ENCODE results near the gene BBS4. TPM values are rescaled to one million over a fixed set of nuclear protein-coding genes. Genes with fewer than 3 reads are reported as not detected.

Gene BBS4
- total and polyA plus RNA-seq, 5 donors from 2014 or later: 6.3 to 16.1 (median 12.8) TPM

DNA sequence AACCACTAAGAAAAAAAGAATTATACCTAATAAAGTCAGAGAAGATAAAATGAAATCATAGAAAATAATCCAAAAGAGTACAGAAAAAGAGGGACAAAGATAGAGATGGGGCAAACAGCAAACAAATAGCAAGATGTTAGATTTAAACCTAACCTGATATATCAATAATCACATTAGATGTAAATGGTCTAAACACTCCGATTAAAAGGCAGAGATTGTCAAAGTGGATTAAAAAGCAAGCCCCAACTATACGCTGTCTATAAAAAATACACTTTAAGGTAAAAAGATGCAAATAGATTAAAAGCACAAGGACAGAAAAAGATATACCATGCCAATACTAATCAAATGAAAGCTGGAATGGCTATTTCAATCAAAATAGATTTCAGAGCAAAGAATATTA is 80.8 kb downstream of the BBS4 start:
- H3K27ac Mint-ChIP-seq: no peak overlapping the region
- DNase-seq (no peak), ATAC-seq (ENCODE audit: low read depth in 2 of 2) (no peak)
- H3K9me3 Mint-ChIP-seq: peaks cover 0 to 22% (median 4%) of the 10 kb centered on the region in 7 donors
- Histone ChIP-seq H3K9me3 (ENCODE audit: control insufficient read depth in 2 of 2, low read length in 2 of 2) (peaks cover 13 to 16% of the 10 kb centered on the region in 2 experiments), H3K4me3 (ENCODE audit: low read depth, low read length) (no peak overlapping the region), H3K27ac (ENCODE audit: insufficient read depth, low read length, poor library complexity, severe bottlenecking) (no peak overlapping the region), H3K4me1 (ENCODE audit: control insufficient read depth, insufficient read depth, low read length, poor library complexity, severe bottlenecking) (no peaks in the 10 kb centered on the region), H3K36me3 (ENCODE audit: control insufficient read depth, insufficient read depth, low read length) (peaks cover 71% of the 10 kb centered on the region), H3K27me3 (ENCODE audit: control insufficient read depth, insufficient read depth, low read length) (no peaks in the 10 kb centered on the region)
- H3K27me3 Mint-ChIP-seq: no peaks in the 10 kb centered on the region
- H3K4me3 Mint-ChIP-seq: no peak overlapping the region
- peaks cover 57% of the 10 kb centered on the region for H3K36me3 Mint-ChIP-seq
- peaks cover 10 to 30% (median 16%) of the 10 kb centered on the region in 4 donors for H3K4me1 Mint-ChIP-seq

- H3K4me1 ChIP-seq (ENCODE audit: control insufficient read depth, insufficient read depth, low read length, poor library complexity, severe bottlenecking): no peaks in the 10 kb centered on the region
- no peak overlapping the region for H3K4me3 ChIP-seq (ENCODE audit: low read depth, low read length)
- peak in 1 of 3 donors; percentile 43 for DNase-seq
- peaks cover 0 to 22% (median 4%) of the 10 kb centered on the region in 7 donors for H3K9me3 Mint-ChIP-seq
- H3K36me3 ChIP-seq (ENCODE audit: control insufficient read depth, insufficient read depth, low read length): peaks cover 80% of the 10 kb centered on the region
- H3K9me3 ChIP-seq (ENCODE audit: control insufficient read depth in 2 of 2, low read length in 2 of 2): peaks cover 13 to 16% of the 10 kb centered on the region in 2 experiments
- no peak overlapping the region for H3K27ac ChIP-seq (ENCODE audit: insufficient read depth, low read length, poor library complexity, severe bottlenecking)
- peak overlapping the region in 1 of 3 donors; percentile 1 for H3K27ac Mint-ChIP-seq
- no peaks in the 10 kb centered on the region for H3K27me3 ChIP-seq (ENCODE audit: control insufficient read depth, insufficient read depth, low read length)
- H3K4me3 Mint-ChIP-seq: no peak overlapping the region
- no peaks in the 10 kb centered on the region for H3K27me3 Mint-ChIP-seq
- peaks cover 54% of the 10 kb centered on the region for H3K36me3 Mint-ChIP-seq
- H3K4me1 Mint-ChIP-seq: peaks cover 21 to 40% (median 30%) of the 10 kb centered on the region in 4 donors
- ATAC-seq (ENCODE audit: low read depth in 2 of 2): no peak
Measured at GRCh38 chr15:72770673-72771328, 84.8 kb downstream of the BBS4 start.

DNA sequence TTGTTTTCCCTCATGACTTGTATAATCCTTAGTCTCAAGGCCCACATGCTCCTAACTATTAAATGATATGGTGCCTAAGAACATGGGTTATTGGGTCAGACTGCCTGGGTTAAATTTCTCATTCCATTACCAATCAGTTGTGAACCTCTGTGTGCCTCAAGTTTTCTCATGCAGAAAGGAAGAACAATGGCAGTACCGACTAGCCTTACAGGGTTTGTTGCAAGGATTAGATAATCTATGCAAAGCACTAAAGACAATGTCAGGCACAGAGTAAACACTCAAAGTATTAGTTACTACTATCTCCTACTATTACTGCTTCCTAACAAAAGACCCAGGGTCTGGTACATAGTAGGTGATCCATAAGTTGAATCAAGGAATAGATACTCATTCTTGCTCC is 85.3 kb downstream of the BBS4 start:
- no peaks in the 10 kb centered on the region for H3K27me3 ChIP-seq (ENCODE audit: control insufficient read depth, insufficient read depth, low read length)
- peaks cover 13 to 16% of the 10 kb centered on the region in 2 experiments for H3K9me3 ChIP-seq (ENCODE audit: control insufficient read depth in 2 of 2, low read length in 2 of 2)
- H3K36me3 Mint-ChIP-seq: peaks cover 54% of the 10 kb centered on the region
- H3K27ac ChIP-seq (ENCODE audit: insufficient read depth, low read length, poor library complexity, severe bottlenecking): no peak overlapping the region
- peaks cover 26 to 44% (median 36%) of the 10 kb centered on the region in 4 donors for H3K4me1 Mint-ChIP-seq
- H3K27me3 Mint-ChIP-seq: no peaks in the 10 kb centered on the region
- peaks cover 0 to 22% (median 4%) of the 10 kb centered on the region in 7 donors for H3K9me3 Mint-ChIP-seq
- no peak overlapping the region for H3K4me3 ChIP-seq (ENCODE audit: low read depth, low read length)
- H3K4me1 ChIP-seq (ENCODE audit: control insufficient read depth, insufficient read depth, low read length, poor library complexity, severe bottlenecking): no peaks in the 10 kb centered on the region
- peak overlapping the region in 2 of 3 donors; percentile 1 to 40 for H3K27ac Mint-ChIP-seq
- ATAC-seq (ENCODE audit: low read depth in 2 of 2) (no peak), DNase-seq (no peak)
- no peak overlapping the region for H3K4me3 Mint-ChIP-seq
- H3K36me3 ChIP-seq (ENCODE audit: control insufficient read depth, insufficient read depth, low read length): peaks cover 75% of the 10 kb centered on the region

GRCh38 chr15:72774696-72775383 is 88.8 kb downstream of the BBS4 start:
- Mint-ChIP-seq H3K4me3 (no peak overlapping the region), H3K27ac (peak overlapping the region in 1 of 3 donors; percentile 84), H3K4me1 (peaks cover 47 to 67% (median 51%) of the 10 kb centered on the region in 4 donors), H3K27me3 (no peaks in the 10 kb centered on the region), H3K9me3 (no peaks in the 10 kb centered on the region), H3K36me3 (peaks cover 46% of the 10 kb centered on the region)
- DNase-seq (no peak), ATAC-seq (ENCODE audit: low read depth in 2 of 2) (no peak)
- Histone ChIP-seq H3K9me3 (ENCODE audit: control insufficient read depth in 2 of 2, low read length in 2 of 2) (no peaks in the 10 kb centered on the region), H3K4me3 (ENCODE audit: low read depth, low read length) (peak overlapping the region; percentile 7), H3K27ac (ENCODE audit: insufficient read depth, low read length, poor library complexity, severe bottlenecking) (no peak overlapping the region), H3K36me3 (ENCODE audit: control insufficient read depth, insufficient read depth, low read length) (peaks cover 62% of the 10 kb centered on the region), H3K4me1 (ENCODE audit: control insufficient read depth, insufficient read depth, low read length, poor library complexity, severe bottlenecking) (peaks cover 5% of the 10 kb centered on the region), H3K27me3 (ENCODE audit: control insufficient read depth, insufficient read depth, low read length) (no peaks in the 10 kb centered on the region)

DNA sequence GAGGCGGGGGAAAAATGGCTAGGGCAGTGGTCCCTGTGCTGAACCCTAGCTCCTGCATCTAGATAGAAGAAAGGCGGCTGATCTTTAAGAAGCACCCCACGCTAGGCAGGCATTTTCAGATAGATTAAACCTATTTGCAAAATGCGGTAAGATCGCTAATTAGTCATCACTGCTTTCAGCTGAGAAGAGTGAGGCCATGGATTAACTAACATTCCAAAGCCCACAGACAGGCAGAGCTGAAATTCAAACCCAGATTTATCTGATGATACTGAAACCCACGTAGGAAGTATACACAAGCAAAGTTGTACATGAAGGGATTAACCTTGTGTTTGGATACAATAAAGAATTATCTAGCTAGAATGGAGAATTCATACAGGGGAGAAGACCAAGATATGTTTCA is 92.8 kb downstream of the BBS4 start:
- ATAC-seq (ENCODE audit: low read depth in 2 of 2) (no peak), DNase-seq (no peak)
- peaks cover 25% of the 10 kb centered on the region for H3K4me1 ChIP-seq (ENCODE audit: control insufficient read depth, insufficient read depth, low read length, poor library complexity, severe bottlenecking)
- Mint-ChIP-seq H3K36me3 (peaks cover 37% of the 10 kb centered on the region), H3K4me3 (peak overlapping the region in 2 of 4 donors; percentile 48), H3K9me3 (no peaks in the 10 kb centered on the region), H3K27me3 (peaks cover 8% of the 10 kb centered on the region), H3K27ac (peak overlapping the region in 2 of 3 donors; percentile 8 to 56), H3K4me1 (peaks cover 43 to 76% (median 63%) of the 10 kb centered on the region in 4 donors)
- H3K27ac ChIP-seq (ENCODE audit: insufficient read depth, low read length, poor library complexity, severe bottlenecking): no peak overlapping the region
- H3K27me3 ChIP-seq (ENCODE audit: control insufficient read depth, insufficient read depth, low read length): no peaks in the 10 kb centered on the region
- no peaks in the 10 kb centered on the region for H3K9me3 ChIP-seq (ENCODE audit: control insufficient read depth in 2 of 2, low read length in 2 of 2)
- H3K36me3 ChIP-seq (ENCODE audit: control insufficient read depth, insufficient read depth, low read length): peaks cover 32% of the 10 kb centered on the region
- H3K4me3 ChIP-seq (ENCODE audit: low read depth, low read length): no peak overlapping the region

- no peaks in the 10 kb centered on the region for H3K9me3 Mint-ChIP-seq
- no peaks in the 10 kb centered on the region for H3K27me3 ChIP-seq (ENCODE audit: control insufficient read depth, insufficient read depth, low read length)
- peak overlapping the region; percentile 51 to 97 (median 63) for H3K27ac Mint-ChIP-seq
- peak overlapping the region; percentile 69 to 98 (median 90) for H3K4me3 Mint-ChIP-seq
- no peaks in the 10 kb centered on the region for H3K9me3 ChIP-seq (ENCODE audit: control insufficient read depth in 2 of 2, low read length in 2 of 2)
- peaks cover 35% of the 10 kb centered on the region for H3K36me3 Mint-ChIP-seq
- peaks cover 22% of the 10 kb centered on the region for H3K36me3 ChIP-seq (ENCODE audit: control insufficient read depth, insufficient read depth, low read length)
- H3K27ac ChIP-seq (ENCODE audit: insufficient read depth, low read length, poor library complexity, severe bottlenecking): no peak overlapping the region
- H3K4me1 Mint-ChIP-seq: peaks cover 26 to 68% (median 55%) of the 10 kb centered on the region in 4 donors
- ATAC-seq (ENCODE audit: low read depth in 2 of 2) (no peak), DNase-seq (no peak)
- H3K4me3 ChIP-seq (ENCODE audit: low read depth, low read length): peak overlapping the region; percentile 96
- H3K27me3 Mint-ChIP-seq: peaks cover 8% of the 10 kb centered on the region
- peaks cover 43% of the 10 kb centered on the region for H3K4me1 ChIP-seq (ENCODE audit: control insufficient read depth, insufficient read depth, low read length, poor library complexity, severe bottlenecking)
Measured at GRCh38 chr15:72781631-72782030, 95.6 kb downstream of the BBS4 start.

GRCh38 chr15:72782274-72783003 is 96.4 kb downstream of the BBS4 start:
- peaks cover 23 to 63% (median 52%) of the 10 kb centered on the region in 4 donors for H3K4me1 Mint-ChIP-seq
- DNase-seq: no peak

More at GRCh38 chr15:72782274-72783003, 96.4 kb downstream of the BBS4 start:
- Histone ChIP-seq H3K27ac (ENCODE audit: insufficient read depth, low read length, poor library complexity, severe bottlenecking) (peak overlapping the region; percentile 96), H3K4me1 (ENCODE audit: control insufficient read depth, insufficient read depth, low read length, poor library complexity, severe bottlenecking) (peaks cover 43% of the 10 kb centered on the region), H3K27me3 (ENCODE audit: control insufficient read depth, insufficient read depth, low read length) (no peaks in the 10 kb centered on the region), H3K36me3 (ENCODE audit: control insufficient read depth, insufficient read depth, low read length) (peaks cover 16% of the 10 kb centered on the region), H3K9me3 (ENCODE audit: control insufficient read depth in 2 of 2, low read length in 2 of 2) (no peaks in the 10 kb centered on the region), H3K4me3 (ENCODE audit: low read depth, low read length) (peak overlapping the region; percentile 96)
- peaks cover 31% of the 10 kb centered on the region for H3K36me3 Mint-ChIP-seq
- ATAC-seq (ENCODE audit: low read depth in 2 of 2): no peak
- peaks cover 8% of the 10 kb centered on the region for H3K27me3 Mint-ChIP-seq
- H3K9me3 Mint-ChIP-seq: no peaks in the 10 kb centered on the region
- peak overlapping the region; percentile 93 to 99 (median 97) for H3K4me3 Mint-ChIP-seq
- H3K27ac Mint-ChIP-seq: peak overlapping the region; percentile 97 to 98 (median 97)
